Measurements from ENCODE around the gene TEDC2.

- no peak for TF ChIP-seq EZH2 (IDR thresholded peaks at IDR 0.05; ENCODE audit: borderline replicate concordance)
- peak; percentile 26 for TF ChIP-seq CTCF (IDR thresholded peaks at IDR 0.05; ENCODE audit: poor library complexity)
Measured at GRCh38 chr16:2428051-2428783, 31.7 kb upstream of the TEDC2 start.

Measured in hepatocyte (in vitro differentiated cells).